Effector CD4-positive, alpha-beta T cell (primary cell): ENCODE measurements around the gene NEK8.

ENCODE experiments used
- DNase-seq: peaks from one replicate; pipeline ENCODE4 v3.0.0-alpha.2; 2020

The NEK8 gene

GRCh38 chr17:28744972-28745785 is 16.6 kb downstream of the NEK8 start:
- DNase-seq, result no peak

- DNase-seq, result no peak
These were observed 17.3 kb downstream of the NEK8 start for GRCh38 chr17:28745786-28746411.

GRCh38 chr17:28746611-28747050 is 18.0 kb downstream of the NEK8 start:
- no peak for DNase-seq

GRCh38 chr17:28747051-28747691 is 18.6 kb downstream of the NEK8 start:
- DNase-seq, result no peak

GRCh38 chr17:28747801-28748750 is 19.5 kb downstream of the NEK8 start:
- no peak for DNase-seq

GRCh38 chr17:28748852-28749515 is 20.4 kb downstream of the NEK8 start:
- no peak for DNase-seq

- DNase-seq, result no peak
These were observed 21.1 kb downstream of the NEK8 start for GRCh38 chr17:28749516-28750177.

- peak; percentile 87 for DNase-seq
These were observed 21.8 kb downstream of the NEK8 start for GRCh38 chr17:28750178-28751047.

- DNase-seq, result no peak
These were observed 23.2 kb downstream of the NEK8 start for GRCh38 chr17:28751600-28752366.

GRCh38 chr17:28755486-28755885 is 26.9 kb downstream of the NEK8 start:
- DNase-seq, result no peak

GRCh38 chr17:28756049-28756804 is 27.6 kb downstream of the NEK8 start:
- DNase-seq, result no peak

GRCh38 chr17:28758411-28759121 is 30.0 kb downstream of the NEK8 start:
- DNase-seq, result no peak

GRCh38 chr17:28759256-28759865 is 30.8 kb downstream of the NEK8 start:
- DNase-seq, result no peak

- DNase-seq, result no peak
These were observed 32.3 kb downstream of the NEK8 start for GRCh38 chr17:28760601-28761562.

GRCh38 chr17:28763137-28763799 is 34.7 kb downstream of the NEK8 start:
- DNase-seq, result no peak

GRCh38 chr17:28763804-28764266 is 35.2 kb downstream of the NEK8 start:
- peak; percentile 75 for DNase-seq
